Activated CD4-positive, alpha-beta T cell treated with anti-CD3 and anti-CD28 coated beads for 48 hours (primary cell): ENCODE data around the gene RAC2.
A peak's percentile ranks its signal among the peaks of the same experiment; 100 is the strongest.
"Not testable (repeated sequence)": the region's sequence is repeated elsewhere in the genome, so short reads cannot be mapped to it uniquely, and the experiment has no call there.

Experiments
- DNase-seq: peaks from one replicate; pipeline ENCODE4 v3.0.0-alpha.2; 2020

The RAC2 gene

DNA sequence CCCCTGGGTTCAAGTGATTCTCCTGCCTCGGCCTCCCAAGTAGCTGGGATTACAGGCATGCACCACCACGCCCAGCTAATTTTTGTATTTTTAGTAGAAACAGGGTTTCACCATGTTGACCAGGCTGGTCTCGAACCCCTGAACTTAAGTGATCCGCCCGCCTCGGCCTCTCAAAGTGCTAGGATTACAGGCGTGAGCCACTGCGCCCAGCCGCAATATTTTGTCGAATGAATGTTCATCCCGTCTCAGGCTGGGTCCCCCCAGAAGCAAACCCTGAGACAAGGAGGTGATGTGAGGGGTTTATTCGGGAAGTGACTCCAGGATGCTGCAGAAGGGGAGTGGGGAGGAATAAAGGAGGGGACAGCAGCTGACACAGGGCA, 10.7 kb downstream of the RAC2 start:
- not testable (repeated sequence) for DNase-seq

DNA sequence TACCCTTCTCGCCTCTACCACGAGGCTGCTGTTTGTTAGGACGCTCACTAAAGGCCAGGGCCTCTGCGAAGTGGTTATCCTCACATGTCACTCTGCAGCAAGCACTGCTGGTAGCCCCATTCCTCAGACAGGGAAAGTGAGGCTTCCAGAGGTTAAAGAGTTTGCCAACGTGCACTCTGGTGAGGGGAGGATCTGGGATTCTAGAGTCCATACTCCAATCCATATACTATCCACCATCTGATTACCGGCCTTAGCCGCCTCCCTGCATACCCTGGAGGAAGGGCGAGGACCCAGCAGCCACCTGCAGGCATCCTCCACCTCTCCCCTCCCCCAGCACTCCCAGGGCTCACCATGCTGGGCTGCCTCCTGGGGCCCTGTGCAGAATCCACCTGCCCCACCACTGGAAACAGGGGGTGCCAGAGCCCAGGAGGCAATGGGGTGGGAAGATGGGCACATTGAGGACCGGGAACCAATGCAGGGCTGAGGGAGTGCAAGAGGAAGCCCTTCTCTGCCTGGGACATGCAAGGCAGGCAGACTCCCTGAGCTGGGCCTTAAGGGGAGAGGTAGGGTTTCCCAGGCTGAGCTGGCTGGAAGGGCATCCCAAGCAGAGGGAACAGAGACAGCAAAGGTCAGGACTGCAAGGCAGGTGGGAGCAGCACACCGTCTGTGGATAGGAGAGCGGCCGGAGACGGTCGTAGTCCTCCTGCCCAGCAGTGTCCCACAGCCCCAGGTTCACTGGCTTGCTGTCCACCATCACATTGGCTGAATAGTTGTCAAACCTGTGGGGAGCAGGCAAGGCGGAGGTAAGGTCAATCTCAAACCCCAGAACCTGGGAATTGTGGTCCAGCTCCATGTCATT, 11.7 kb downstream of the RAC2 start:
- DNase-seq: peak; percentile 40

GRCh38 chr22:37231406-37232139, 12.5 kb downstream of the RAC2 start:
- peak; percentile 70 for DNase-seq

DNA sequence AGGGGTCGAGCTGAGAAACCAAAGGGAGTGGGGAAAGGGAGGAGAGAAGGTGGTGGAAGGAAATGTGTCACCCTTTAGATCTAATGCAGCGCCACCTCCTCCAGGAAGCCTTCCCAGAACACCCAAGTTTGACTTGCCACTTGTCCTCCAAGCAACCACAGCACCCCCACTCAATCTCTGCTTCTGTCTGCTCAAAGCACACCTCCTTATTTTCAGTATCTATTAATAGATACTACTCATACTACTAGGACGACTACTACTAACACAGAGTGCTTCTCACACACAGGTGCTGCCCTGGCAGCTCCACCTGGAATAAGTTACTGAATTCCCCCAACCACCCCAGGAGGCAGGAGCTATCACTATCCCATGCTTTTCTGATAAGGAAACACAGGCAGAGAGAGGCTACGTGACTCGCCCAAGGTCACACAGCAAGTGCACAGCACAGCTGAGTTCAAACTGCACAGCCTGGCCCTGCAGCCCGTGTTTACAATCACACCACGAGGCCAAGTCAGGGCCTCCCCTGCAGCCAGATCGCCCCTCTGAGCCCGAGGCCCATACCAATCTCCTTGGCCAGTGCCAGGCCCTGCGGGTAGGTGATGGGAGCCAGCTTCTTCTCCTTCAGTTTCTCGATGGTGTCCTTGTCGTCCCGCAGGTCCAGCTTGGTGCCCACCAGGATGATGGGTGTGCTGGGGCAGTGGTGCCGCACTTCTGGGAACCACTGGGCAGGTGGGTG, 13.2 kb downstream of the RAC2 start:
- peak; percentile 93 for DNase-seq

DNA sequence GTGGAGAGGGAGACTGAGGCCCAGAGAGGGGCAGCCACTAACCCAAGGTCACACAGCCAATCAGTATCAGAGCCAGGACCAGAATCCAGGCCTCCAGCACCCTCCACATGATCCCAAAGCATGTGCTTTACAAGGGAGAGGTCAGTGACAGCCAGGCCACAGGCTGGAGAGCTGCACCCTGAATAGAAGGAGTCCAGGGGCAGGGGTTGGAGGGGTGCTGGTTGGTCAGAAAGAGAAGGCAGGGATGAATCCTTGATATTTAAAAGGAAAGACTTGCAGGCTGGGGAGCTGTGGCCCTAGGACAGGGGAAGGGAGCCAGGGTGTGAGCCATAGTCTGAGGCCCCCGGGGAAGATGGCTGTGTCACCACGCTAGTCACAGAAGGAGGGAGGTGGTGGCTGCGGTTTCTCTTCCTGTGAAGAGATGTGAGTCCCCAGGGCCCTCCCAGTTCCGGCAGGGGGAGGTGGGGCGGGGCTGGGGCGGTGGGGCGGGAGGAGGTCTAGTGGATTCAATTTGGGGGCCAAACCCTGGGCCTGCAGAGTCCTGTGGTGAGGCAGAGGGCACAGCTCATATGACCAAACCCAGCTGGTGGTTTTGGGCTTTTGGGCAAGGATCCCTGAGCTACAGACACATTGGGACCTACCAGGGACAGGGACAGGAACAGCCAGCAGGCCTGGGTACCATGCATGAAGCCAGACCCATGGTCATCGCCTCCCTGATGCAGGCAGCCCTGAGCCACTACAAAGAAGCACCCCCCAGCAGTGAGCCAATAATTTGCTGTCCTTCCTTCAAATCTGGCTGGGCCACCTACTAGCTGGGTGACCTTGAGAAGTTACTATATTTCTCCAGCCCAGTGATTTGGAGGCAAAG, 14.0 kb downstream of the RAC2 start:
- DNase-seq: peak; percentile 94

DNA sequence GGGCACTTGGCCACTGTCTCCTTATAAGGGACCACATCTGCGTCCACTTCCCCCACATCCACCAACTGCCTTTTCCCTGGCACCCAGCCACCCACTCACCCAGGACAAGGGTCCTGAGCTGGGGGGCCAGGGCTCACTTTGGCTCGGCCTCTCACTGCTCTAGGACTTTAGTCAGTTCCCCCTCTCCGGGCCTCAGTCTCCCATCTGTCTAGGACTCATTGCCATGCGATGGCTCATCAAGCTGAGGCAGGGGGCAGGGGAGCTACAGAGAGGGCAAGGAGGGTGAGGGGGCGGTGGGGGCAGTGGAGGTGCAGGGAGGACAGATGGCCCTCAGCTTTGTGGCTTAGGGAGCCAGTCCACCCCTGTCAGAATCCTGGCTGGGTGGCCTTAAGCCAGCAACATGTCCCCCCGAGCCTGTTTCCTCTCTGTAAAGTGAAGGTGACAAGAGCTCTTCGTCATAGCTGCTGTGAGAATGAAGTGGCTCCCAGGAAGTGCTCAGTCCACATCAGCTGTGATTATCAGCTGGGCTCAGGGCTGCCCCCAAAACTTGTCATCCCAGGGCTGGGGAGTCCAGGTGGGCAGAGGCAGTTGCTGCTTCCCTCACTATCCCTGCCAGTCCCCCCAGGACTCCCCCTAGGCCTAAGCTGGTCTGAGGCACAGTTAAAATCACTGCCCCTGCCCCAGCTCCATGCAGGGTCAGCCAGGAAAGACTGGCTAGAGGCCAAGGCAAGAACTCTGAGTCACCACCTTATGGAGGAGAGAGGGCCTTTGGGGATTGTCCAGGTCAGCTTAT, 14.9 kb downstream of the RAC2 start:
- peak; percentile 56 for DNase-seq

- peak; percentile 63 for DNase-seq
Observed at GRCh38 chr22:37228106-37229011, 15.7 kb downstream of the RAC2 start.

DNA sequence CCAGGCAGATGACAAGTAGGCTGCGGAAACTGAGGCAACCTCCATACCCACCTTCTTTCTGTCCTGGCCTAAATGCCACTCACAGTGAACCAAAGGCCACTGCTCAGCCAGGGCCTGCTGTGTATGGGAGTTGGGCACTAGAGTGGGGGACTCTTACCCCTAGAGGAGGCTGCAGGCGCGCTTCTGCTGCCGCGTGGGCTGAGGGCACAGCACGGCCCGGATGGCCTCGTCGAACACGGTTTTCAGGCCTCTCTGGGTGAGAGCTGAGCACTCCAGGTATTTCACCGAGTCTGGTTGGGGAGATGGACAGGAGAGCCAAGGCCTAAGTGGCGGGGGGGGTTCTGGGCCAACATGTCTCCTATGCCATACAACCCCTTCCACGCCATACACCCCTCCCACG, 17.6 kb downstream of the RAC2 start:
- no peak for DNase-seq

GRCh38 chr22:37226087-37226486, 18.0 kb downstream of the RAC2 start:
- DNase-seq: no peak

- DNase-seq: no peak
Observed at GRCh38 chr22:37225481-37225880, 18.6 kb downstream of the RAC2 start.

- no peak for DNase-seq
Observed at GRCh38 chr22:37224757-37225420, 19.2 kb downstream of the RAC2 start.

DNA sequence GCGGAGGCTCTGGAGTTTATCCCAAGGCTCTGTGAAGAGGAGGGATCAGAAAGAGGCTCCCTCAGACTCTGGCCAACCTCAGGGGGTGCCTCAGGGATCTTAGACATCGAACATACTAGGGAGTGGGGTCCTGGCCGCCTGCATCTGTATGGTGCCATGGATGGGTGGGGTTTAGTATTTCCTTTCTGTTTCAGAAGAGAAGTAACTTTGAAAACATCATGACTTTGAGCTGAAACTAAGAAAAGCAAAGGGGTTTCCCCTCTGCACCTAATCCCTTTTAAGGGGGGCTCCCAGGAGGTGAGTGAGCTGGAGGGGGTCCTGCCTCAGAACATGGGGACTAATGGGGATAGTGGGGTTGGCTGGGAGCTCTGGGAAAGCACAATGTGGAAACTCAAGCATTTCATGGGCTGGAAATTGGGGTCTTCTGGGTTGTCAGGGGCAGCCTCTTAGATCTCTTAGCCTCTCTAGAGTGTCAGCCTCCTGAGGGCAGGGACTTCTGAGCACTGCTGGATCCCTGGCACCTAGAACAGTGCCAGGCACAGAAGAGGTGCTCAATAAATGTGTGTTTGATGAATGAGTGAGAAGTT, 20.0 kb downstream of the RAC2 start:
- no peak for DNase-seq

DNA sequence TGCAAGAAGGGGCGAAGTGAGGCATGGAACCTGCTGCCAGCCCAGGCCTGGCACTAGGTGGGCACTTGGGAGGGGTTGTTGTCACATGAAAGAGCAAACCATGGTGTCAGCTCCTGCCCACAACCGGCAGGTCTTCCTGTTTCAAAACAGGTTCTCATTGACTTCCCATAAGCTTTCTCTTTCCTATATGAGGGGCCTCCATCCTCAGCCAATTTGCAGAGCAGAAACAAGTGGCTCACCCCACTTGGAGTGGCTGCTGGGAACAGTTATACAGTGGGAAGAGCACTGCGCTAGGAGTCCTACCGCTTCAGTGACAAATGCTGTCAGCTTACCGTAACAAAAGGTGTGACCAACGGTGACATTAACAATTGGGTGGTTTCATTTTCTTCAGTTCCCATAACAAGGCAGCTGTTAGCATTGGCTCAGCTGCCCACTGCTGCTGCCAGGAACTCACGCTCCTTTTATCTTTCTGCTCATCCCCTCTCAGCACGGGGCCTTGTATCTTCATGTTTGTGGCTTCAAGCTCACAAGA, 21.6 kb downstream of the RAC2 start:
- DNase-seq: peak; percentile 72

DNA sequence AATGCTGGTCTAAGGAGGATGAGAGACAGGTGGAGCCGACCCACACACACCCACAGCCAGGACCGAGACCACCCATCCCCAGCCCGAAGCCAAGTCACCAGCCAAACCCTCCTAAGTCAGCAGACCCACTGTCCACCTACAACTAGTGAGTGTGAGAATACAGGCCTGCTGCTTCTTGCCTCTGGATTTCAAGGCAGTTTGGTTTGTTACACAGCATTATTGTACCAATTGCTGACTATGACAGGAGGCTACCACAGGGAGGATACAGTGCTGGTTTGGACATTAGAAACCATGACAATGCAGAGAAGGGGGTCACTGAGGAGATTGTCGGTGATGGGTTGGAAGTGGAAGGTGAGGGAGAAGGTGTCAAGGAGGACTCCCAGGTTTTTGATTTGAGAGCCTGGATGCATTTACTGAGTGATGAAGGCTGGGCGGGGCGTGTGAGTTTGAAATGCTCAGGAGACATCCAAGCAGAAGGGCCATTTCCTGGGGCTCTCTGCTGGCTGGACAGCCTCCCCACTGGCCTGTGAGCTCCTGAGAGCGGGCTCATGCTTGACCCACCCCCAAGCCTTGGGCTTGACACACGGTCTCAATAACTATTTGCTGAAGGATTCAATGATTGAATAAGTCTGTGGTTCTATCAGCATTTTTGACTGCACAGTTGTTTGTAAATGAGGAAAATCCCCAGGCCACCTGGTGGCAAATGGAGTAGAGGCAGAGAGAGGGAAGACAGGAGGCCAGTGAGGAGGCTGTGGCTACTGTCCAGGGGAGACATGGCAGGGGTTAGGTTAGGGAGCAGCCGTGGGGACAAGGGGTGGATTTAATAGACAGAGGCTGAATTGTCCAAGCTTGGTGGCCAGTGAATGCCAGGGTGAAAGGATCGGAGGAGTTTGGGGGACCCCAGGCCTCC, 22.4 kb downstream of the RAC2 start:
- DNase-seq: no peak

GRCh38 chr22:37220543-37220981, 23.5 kb downstream of the RAC2 start:
- no peak for DNase-seq

GRCh38 chr22:37219533-37219932, 24.5 kb downstream of the RAC2 start:
- DNase-seq: peak; percentile 42

GRCh38 chr22:37218771-37219411, 25.2 kb downstream of the RAC2 start:
- DNase-seq: peak; percentile 79

DNA sequence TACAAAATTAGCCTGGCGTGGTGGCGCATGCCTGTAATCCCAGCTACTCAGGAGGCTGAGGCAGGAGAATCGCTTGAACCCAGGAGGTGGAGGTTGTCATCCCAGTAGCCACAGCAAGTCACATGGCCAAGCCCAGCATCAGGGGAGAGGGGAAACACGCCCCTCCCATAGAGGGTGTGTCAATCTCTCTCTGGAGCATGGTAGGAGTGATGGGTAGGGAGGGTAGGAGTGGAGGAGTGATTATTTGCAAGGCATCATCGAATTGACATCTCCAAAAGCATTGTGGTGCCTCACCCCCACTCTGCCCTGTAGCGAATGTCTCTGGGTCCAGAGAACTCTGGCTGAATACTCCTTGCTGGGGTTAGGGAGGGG, 25.7 kb downstream of the RAC2 start:
- peak; percentile 43 for DNase-seq
